ENCODE measurements around the gene ITPKB.

The ITPKB gene

GRCh38 chr1:226712742-226713419 is 26.2 kb downstream of the ITPKB start:
- DNase-seq (ENCODE audit: low read depth, low spot score) = no peak
- no peak overlapping the region for H3K4me3 ChIP-seq (ENCODE audit: low read depth, low read length)
- ChIA-PET POLR2A (no interaction called here), CTCF (interaction anchor here (0.9 to 1.5 kb wide), 2 partner anchors 9 to 116 kb away, joined by 3 to 4 read pairs; no protein-coding TSS in a partner anchor)
- TF ChIP-seq CTCF (IDR thresholded peaks at IDR 0.05; ENCODE audit: insufficient read depth, low read length, missing control alignments) = no peak

DNA sequence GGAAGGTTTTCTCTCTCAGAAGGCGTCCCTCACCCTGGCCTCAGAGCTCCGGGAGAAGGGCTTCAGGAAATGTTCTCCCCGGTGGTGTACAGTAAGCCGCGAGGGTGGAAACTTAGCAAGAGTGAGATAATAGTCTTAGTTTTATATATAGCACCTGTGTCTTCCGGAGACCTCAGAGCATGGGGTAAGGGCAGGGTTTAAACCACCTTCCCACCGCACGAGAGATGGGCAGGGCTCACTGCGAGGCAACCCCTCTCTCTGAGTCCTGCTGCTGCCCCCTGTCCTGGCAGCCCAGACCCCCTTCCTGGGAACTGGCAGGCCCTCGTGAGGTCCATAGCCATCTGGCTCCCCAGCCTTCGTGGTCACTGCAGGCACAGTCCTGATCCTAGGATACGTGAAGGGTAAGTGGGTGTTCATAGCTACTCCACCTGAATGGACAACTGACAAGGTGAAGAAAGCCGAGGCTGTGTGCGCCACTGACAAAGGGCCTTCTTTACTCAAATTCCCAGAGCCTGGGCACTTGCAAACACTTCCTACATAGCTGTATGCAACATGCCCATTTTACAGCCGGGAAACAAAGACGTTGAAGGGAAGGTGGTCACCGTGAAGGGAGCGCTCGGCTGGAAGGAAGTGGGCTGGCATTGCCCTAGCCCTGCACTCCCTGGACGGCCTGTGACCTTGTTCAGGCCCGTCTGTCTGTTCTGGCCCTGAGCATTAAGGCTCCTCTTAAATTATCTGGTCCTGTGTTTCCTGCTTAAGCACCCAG is 26.9 kb downstream of the ITPKB start:
- ChIA-PET POLR2A (no interaction called here), CTCF (interaction anchor here (0.7 to 1.5 kb wide), 3 partner anchors 8 to 116 kb away, joined by 3 to 4 read pairs (median 4); no protein-coding TSS in a partner anchor)
- TF ChIP-seq CTCF (IDR thresholded peaks at IDR 0.05; ENCODE audit: insufficient read depth, low read length, missing control alignments) = no peak
- no peak overlapping the region for H3K4me3 ChIP-seq (ENCODE audit: low read depth, low read length)
- DNase-seq (ENCODE audit: low read depth, low spot score) = no peak

GRCh38 chr1:226710501-226710900 is 28.6 kb downstream of the ITPKB start:
- POLR2A ChIA-PET = no interaction called here
- no peak overlapping the region for H3K4me3 ChIP-seq (ENCODE audit: low read depth, low read length)
- TF ChIP-seq CTCF (IDR thresholded peaks at IDR 0.05; ENCODE audit: insufficient read depth, low read length, missing control alignments) = no peak
- CTCF ChIA-PET = interaction anchor here (1.5 kb wide), 1 partner anchor 27 kb away, joined by 3 read pairs; no protein-coding TSS in a partner anchor
- no peak for DNase-seq (ENCODE audit: low read depth, low spot score)

- TF ChIP-seq CTCF (IDR thresholded peaks at IDR 0.05; ENCODE audit: insufficient read depth, low read length, missing control alignments) = no peak
- DNase-seq (ENCODE audit: low read depth, low spot score) = no peak
- POLR2A ChIA-PET = no interaction called here
- H3K4me3 ChIP-seq (ENCODE audit: low read depth, low read length) = no peak overlapping the region
- CTCF ChIA-PET = interaction anchor here (0.7 to 1.5 kb wide), 2 partner anchors 28 to 72 kb away, joined by 3 read pairs; no protein-coding TSS in a partner anchor
Measured at GRCh38 chr1:226709953-226710352, 29.1 kb downstream of the ITPKB start.

DNA sequence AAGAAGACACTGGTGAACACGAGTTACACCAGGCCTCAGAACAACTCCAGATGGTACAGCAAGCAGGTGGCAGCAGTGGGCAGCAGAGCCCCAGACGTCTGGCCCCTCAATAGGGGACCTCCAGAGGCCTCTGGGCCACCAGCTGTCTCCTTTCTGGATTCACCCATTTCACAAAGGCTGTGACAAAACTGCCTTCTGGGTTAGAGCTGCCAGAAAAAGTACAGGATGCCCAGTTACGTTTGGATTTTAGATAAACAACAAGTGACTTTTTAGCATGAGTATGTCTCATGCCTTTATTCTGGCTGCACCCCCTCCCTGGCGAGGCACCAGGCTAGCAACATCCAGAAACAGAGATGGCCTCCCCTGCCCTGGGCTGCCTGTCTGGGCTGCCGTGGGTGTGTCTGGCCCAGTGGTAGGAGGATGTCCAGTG is 30.1 kb downstream of the ITPKB start:
- TF ChIP-seq CTCF (IDR thresholded peaks at IDR 0.05; ENCODE audit: insufficient read depth, low read length, missing control alignments) = no peak
- ChIA-PET POLR2A (interaction anchor here (0.6 kb wide), 1 partner anchor 11 kb away, joined by 3 read pairs; no protein-coding TSS in a partner anchor), CTCF (interaction anchor here (1.1 to 1.6 kb wide), 2 partner anchors 10 to 100 kb away, joined by 3 to 6 read pairs; no protein-coding TSS in a partner anchor)
- DNase-seq (ENCODE audit: low read depth, low spot score) = no peak
- no peak overlapping the region for H3K4me3 ChIP-seq (ENCODE audit: low read depth, low read length)

GRCh38 chr1:226708342-226708780 is 30.7 kb downstream of the ITPKB start:
- ChIA-PET POLR2A (no interaction called here), CTCF (interaction anchor here (1.1 to 1.6 kb wide), 2 partner anchors 10 to 100 kb away, joined by 3 to 6 read pairs; no protein-coding TSS in a partner anchor)
- DNase-seq (ENCODE audit: low read depth, low spot score) = peak; percentile 61
- no peak overlapping the region for H3K4me3 ChIP-seq (ENCODE audit: low read depth, low read length)
- TF ChIP-seq CTCF (IDR thresholded peaks at IDR 0.05; ENCODE audit: insufficient read depth, low read length, missing control alignments) = no peak

Measured in AG04449 (cell line).